GM04504 (cell line): Measurements from ENCODE around the gene POGLUT2.
A peak's percentile ranks its signal among the peaks of the same experiment; 100 is the strongest.

Experiments used
- DNase-seq: peaks from one replicate; pipeline ENCODE4 v3.0.0-alpha.2; 2012; ENCODE audit warnings: low read depth

POGLUT2 gene

DNA sequence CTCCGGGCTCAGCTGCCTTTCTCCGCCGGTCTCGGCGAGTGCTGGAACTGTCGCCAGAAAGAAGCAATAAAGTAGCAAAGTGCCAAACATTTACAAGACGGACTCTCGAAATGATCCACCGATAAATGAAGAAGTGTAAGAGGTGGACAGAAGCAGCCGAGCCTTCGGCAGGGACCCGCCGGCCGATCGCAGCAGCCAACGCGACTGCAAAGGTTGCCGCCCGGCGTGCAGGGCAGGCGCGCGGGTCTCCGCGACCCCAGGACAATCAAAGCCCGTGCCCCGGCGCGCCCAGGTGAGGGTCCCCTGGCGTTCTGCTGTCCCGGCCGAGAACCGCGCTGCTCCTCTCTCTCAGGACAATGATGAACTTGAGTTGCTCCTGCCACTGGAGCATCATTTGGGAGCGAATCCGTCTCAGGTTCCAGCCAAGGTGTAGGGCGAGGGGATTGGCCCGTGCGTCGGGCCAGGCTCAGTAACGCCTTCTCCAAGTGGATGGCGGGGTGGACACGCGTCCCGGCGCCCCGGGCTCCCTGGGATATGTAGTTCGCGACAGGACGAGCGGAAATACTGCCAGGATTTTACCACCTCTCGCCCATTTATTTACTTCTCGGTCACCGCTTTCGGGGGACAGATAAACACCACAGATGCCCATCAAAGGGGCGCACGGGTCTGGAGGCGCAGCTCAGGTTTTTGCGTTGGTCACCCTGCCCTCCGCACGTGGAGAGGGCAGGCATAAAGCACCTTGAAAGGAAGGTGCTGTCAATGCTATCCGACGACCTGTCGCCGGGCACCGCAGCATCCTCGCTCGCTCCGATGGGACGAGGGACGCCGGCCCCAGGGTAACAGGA, at the start of gene POGLUT2, which contains the start of gene BIVM:
TSS of gene POGLUT2 (minus strand) at position 396 of the 845 bp plus-strand sequence. CDS start at position 90, 306 bp downstream.
TSS of gene BIVM (plus strand) at position 539 of the 845 bp plus-strand sequence. CDS start 8,149 bp downstream, outside the sequence.
- DNase-seq = peak; percentile 80

GRCh38 chr13:102847272-102848234, 48.8 kb upstream of the POGLUT2 start:
- no peak for DNase-seq

- no peak for DNase-seq
These were observed 47.7 kb upstream of the POGLUT2 start for GRCh38 chr13:102846261-102847015.

DNA sequence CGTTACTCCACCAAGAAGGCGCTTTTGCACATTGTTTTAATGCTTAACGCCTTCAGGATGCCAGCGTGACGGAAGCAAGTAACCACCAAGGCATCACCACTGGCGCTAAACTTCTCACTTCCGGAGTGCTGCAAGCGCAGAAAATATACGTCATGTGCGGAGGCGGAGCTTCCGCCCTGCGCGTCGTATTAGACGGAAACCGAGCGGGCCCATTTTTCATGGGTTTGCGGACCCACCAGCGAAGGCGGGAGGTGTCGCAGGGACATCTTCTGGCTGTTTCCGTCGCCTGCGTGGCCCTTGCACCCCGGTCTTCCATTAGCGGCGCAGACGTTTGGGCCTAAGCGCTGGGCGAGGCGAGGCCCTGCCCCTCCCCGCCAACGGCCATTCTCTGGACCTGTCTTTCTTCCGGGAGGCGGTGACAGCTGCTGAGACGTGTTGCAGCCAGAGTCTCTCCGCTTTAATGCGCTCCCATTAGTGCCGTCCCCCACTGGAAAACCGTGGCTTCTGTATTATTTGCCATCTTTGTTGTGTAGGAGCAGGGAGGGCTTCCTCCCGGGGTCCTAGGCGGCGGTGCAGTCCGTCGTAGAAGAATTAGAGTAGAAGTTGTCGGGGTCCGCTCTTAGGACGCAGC, 47.0 kb upstream of the POGLUT2 start, which contains the start of gene ERCC5:
TSS of gene ERCC5 (plus strand) at position 403 of the 631 bp plus-strand sequence. CDS start 235 bp downstream, outside the sequence.
- peak; percentile 95 for DNase-seq

DNA sequence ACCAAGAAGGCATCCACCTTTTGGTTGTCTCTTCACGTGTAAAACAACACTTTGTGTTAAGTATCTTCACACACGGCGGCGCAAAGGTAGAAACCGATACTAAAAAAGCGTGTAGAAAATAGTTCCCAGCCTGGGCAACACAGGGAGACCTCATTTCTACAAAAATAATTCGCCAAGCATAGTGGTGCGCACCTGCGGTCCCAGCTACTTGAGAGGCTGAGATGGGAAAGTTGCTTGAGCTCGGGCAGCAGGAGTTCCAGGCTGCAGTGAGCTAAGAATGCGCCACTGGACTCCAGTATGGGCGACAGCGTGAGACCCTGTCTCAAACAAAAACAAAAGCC, 46.5 kb upstream of the POGLUT2 start:
- DNase-seq = no peak

DNA sequence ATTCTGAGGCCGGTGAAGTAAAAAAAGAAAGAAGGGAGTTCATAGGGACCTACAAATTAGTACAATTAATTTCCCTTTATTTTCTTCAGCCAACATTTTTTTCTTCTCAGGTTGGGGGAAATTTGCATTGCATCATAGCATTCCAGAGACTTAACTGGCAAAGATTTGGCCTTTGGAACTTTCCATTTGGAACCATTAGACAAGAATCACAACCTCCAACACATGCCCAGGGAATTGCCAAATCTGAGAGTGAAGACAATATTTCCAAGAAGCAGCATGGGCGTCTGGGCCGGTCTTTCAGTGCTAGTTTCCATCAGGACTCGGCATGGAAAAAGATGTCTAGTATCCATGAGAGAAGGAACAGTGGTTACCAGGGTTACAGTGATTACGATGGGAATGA, 40.7 kb upstream of the POGLUT2 start:
- no peak for DNase-seq

DNA sequence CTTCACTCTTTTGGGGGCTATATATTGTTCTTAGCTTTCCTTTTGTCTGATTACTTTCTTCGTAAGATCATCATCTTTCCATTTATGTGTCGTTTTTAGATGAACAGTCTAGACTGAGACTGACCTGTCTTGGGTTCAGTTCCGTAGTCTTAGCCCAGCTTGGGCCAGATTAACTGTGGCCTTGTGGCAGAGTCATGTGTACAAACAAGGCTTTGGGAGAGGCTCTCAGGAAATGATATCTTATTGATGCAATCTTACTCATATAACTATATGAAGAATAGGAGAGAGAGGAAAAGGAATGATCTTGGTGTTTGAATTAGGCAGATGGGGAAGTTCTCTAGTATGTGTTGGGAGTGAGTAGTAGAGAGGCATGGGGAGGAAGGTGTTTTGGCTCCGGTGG, 40.2 kb upstream of the POGLUT2 start:
- no peak for DNase-seq

- no peak for DNase-seq
These were observed 39.5 kb upstream of the POGLUT2 start for GRCh38 chr13:102838273-102838672.

- DNase-seq = no peak
These were observed 37.7 kb upstream of the POGLUT2 start for GRCh38 chr13:102836471-102836870.

DNA sequence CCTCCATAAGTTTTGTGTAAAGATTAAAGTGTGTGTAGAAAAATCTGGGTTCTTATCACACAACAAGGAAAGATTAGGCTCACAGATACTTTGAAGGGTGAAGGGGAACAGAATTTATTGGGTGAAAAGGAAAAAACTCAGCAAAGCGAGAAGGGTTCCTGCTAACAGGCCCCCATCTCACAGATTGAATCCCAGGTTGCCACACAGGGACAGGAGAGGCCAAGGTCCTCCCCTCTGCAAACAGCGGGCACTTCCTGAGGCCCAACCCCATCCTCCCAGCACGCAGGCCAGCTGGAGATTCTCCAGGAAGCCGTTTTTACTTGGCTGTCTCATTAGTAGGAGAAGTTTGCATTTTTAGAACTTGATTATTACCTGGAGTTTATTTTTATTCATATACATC, 31.9 kb upstream of the POGLUT2 start:
- no peak for DNase-seq

DNA sequence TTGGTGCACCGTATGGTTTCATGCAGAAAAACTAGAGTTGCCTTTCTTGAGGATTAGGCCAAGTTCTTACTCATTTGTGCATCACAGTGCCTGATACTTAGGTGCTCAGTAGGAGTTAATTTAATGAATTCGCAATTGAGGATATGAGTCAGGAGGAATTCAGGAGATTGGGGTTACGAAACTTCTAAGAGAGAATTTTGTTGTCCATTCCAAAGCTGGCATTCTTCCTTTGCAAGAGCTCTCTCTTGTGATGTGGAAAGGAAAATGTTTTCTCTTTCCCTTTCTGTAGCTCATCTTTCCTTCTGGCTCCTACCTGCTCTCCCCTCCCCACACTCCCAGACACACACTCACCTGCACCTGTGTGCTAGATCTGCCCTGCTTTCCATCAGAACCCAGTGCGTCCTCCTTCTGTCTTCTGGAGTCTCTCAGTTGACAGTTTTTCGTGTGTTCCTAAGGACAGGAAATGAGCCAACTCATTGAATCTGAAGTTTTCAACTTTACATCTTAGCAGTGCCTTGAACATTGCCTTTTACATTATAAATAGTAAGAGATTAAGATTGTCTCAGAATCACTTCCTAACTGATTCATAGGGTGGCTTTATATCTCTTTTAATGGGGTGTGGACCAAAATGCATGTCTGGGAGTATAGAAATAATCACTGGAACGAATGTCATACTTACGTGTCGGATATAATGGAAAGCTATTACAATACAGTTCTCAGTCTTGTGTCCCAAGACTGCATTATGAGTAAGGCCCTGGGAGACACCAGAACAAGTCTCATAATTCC, 27.3 kb upstream of the POGLUT2 start:
- DNase-seq = peak; percentile 88

DNA sequence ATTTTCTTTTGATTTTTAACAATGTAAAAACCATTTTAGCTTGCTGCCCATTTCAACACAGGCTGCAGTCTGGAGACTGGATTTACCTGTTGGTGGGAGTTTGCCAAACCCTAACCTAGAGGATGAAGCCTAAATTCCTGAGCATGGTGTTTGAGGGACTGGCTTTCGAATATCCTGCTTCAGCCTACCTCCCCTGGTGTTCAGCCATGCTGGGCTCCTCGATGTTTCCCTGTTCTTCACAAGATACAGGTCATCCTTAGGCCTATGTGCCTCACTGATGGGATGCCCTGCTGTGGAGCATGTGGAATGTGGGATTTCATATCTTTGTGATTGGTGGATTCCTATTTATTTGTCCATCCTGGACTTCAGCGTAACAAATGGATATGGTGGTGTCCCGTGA, 26.6 kb upstream of the POGLUT2 start:
- DNase-seq = no peak

GRCh38 chr13:102817907-102818306, 19.1 kb upstream of the POGLUT2 start:
- no peak for DNase-seq

DNA sequence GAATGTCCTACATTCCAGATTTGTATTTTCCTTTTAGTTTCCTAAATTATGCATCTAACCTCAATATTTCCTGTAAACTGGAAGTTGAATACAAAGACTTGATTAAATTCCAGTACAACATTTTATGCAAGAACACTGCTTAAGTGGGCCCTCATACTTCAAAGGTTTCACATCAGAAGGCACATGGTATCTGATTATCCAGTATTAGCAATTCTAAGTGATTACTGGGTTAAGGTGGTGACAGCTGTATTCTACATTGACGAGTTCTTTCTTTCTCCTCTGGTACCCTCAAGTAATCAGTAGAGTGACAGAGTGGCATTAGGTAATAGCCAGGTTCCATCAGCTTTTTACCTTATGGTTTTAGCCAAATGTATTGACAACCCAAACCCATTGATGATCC, 18.5 kb upstream of the POGLUT2 start:
- DNase-seq = no peak

DNA sequence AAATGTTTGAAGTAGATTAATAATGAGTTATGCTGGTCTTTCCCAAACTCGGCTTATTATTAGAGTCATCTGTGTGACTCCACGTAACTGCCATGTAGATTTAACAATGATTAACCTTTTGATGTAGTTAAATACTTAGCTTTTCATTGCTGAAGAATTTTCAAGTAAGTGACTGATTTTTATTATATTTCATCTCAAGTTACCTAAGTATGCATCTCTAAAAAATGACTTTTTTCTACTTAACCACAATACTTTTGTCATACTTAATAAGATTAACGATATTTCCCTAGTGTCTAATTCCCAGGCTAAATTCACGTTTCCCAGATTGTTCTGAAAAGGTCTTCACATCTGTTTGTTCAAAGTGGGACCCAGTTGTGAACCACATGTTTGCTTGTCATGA, 17.9 kb upstream of the POGLUT2 start:
- DNase-seq = no peak

DNA sequence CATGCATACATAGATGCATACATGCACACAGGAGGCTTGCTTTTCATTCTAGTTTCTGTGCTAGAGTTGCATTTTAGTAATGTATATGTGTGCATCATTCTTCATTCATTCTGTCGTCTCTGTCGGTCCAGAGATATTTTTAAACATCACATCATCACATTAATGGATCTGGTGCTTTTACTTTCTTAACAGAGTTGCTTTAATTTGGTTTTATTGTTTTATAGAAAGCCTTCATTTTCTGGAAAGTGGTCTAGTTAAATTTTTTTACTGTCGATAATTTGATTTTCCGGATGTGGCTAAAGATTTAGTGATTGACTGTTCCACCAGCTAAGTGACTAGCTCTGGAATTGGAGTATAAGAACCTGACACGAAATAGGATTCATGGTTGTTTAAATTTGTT, 17.0 kb upstream of the POGLUT2 start:
- no peak for DNase-seq

GRCh38 chr13:102814793-102815192, 16.0 kb upstream of the POGLUT2 start:
- no peak for DNase-seq

DNA sequence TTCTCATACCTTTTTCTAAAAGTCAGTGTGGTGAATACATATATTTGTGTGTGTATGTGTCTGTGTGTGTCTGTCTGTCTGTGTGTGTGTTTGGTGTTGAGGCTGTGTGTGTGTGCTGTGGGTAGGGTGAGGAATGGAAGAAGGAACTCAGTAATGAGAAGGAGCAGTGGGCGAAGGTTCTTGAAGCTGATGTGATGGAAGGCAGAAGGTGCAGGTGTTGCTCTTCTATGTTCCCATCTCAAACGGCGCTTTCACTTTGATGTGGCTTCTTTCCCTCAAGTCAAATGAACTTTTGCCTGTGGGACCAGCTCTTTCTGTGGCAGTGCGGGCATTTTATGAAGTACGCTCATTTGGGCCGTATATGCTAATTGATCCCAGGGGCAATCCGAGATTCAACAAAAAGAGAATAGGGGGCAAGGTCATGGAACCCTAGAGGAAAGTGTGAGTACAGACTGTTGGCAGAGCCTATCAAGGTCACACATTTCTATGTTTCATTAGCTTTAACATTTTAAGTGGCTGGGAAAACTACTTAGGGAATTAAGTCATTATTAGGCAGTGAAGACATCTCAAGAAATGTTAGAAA, 15.3 kb upstream of the POGLUT2 start:
- no peak for DNase-seq

DNA sequence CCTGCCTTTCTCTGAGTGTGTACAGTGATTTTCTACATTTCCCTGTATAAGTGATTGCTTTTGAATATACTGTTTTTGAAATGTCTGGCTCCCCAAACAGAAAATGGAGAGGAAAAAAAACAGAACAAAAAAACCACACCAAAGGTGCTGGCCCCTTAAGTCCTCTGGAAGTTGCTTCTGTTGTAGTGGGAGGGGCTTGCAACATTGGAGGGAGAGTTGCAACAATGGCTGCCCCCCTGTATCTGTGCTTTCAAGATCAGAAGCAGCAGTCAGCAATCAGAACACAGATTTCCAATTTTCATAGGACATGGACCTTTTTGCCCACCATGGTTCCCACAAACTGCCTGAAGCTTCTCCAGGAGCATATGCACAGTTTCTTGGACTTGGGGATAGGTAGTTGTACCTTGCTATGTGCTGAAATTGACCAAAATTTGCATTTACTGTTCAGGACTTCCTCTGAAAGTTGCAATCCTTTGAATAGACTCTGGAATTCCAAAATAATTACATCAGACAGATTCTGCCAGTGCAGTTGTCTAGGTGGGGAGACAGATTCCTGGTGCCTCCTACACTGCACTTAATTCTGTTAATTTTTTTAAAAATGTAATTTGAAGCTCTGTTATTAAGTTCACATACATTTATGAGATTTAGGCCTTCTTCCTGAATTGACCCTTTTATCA, 14.0 kb upstream of the POGLUT2 start:
- no peak for DNase-seq

DNA sequence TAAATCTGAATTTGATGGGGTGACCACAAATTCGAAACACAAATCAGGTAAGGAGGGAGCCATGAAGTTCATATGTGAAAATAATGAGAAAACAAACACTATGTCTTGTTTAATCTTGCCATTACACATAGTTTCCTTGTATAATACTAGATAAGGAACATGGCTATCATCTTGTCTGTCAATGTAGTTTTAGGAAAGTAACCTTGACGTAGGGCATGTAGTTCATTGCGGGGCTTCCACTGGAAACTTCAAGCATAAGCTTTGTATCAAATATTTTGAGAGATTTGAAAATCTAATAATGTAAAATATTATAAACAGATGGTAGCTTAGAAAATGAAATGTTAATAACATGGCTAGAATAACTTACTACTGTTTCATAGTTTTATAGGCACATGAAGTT, 8.9 kb upstream of the POGLUT2 start:
- no peak for DNase-seq
